ENCODE measurements around the gene EPB41L4A. TPM values are rescaled to one million over a fixed set of nuclear protein-coding genes. Genes with fewer than 3 reads are reported as not detected.

Gene EPB41L4A
- total RNA-seq, 1 donor, result 0.72 TPM

- Histone ChIP-seq H2AFZ (ENCODE audit: low read length) (no peak overlapping the region), H3K4me1 (ENCODE audit: insufficient read depth, low read length) (no peaks in the 10 kb centered on the region), H3K36me3 (ENCODE audit: insufficient read depth, low read length) (no peaks in the 10 kb centered on the region), H3K27me3 (ENCODE audit: insufficient read depth, low read length) (no peaks in the 10 kb centered on the region), H3K9me3 (ENCODE audit: low read depth, low read length) (no peaks in the 10 kb centered on the region), H3K79me2 (ENCODE audit: insufficient read depth, low read length) (no peaks in the 10 kb centered on the region), H4K20me1 (ENCODE audit: insufficient read depth, low read length) (no peaks in the 10 kb centered on the region), H3K4me3 (ENCODE audit: insufficient read depth, low read length) (no peak overlapping the region), H3K27ac (ENCODE audit: low read depth, low read length) (no peak overlapping the region), H3K4me2 (ENCODE audit: insufficient read depth, low read length) (no peak overlapping the region)
- DNase-seq (ENCODE audit: insufficient read length, low spot score, missing footprints), result no peak
- no peak for TF ChIP-seq CTCF (IDR thresholded peaks at IDR 0.05; ENCODE audit: extremely low read depth, low read depth, low read length)
Measured at GRCh38 chr5:112127861-112128260, 291.2 kb downstream of the EPB41L4A start.

DNA sequence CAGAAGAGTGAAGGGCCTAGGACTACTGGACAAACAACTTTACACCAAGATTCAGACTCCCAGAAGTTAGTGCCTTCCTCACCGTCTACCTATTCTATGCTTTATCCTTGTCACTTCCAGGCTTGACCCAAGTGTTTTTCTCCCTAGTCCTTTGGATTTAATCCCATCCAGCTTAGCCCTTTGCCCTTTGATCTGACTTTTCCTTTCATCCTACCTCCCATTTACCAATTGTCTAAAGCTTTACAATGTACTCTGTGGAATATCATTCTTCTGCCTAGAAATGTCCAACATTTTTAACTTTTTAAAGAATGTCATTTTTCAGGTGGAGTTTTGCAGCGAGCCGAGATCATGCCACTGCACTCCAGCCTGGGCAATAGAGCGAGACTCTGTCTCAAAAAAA, 292.1 kb downstream of the EPB41L4A start:
- TF ChIP-seq CTCF (IDR thresholded peaks at IDR 0.05; ENCODE audit: extremely low read depth, low read depth, low read length), result no peak
- DNase-seq (ENCODE audit: insufficient read length, low spot score, missing footprints), result no peak

DNA sequence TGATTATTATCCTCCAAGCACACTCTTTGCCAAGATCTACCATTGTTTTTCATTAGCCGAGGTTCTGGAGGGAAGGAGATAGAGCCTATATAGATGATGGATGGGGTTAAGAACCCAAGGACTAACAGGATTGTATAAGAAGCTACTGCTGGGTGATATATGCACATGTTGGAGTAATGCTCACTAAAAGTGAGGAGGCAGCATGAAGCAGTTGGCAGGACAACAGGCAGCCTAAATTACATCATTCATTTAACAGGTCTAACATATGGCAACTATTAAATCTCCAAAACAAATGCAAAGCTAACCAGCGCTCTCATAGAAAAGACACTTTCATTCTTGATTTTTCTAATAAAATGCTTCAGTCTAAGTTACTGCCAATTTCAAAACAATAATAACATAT, 293.2 kb downstream of the EPB41L4A start:
- Histone ChIP-seq H3K4me3 (ENCODE audit: insufficient read depth, low read length) (no peak overlapping the region), H3K4me2 (ENCODE audit: insufficient read depth, low read length) (no peak overlapping the region), H3K9me3 (ENCODE audit: low read depth, low read length) (no peaks in the 10 kb centered on the region), H2AFZ (ENCODE audit: low read length) (no peak overlapping the region), H3K4me1 (ENCODE audit: insufficient read depth, low read length) (no peaks in the 10 kb centered on the region), H3K36me3 (ENCODE audit: insufficient read depth, low read length) (no peaks in the 10 kb centered on the region), H4K20me1 (ENCODE audit: insufficient read depth, low read length) (no peaks in the 10 kb centered on the region), H3K27me3 (ENCODE audit: insufficient read depth, low read length) (no peaks in the 10 kb centered on the region), H3K79me2 (ENCODE audit: insufficient read depth, low read length) (no peaks in the 10 kb centered on the region), H3K27ac (ENCODE audit: low read depth, low read length) (no peak overlapping the region)
- no peak for DNase-seq (ENCODE audit: insufficient read length, low spot score, missing footprints)
- TF ChIP-seq CTCF (IDR thresholded peaks at IDR 0.05; ENCODE audit: extremely low read depth, low read depth, low read length), result no peak

More for the DNA sequence above, 292.1 kb downstream of the EPB41L4A start:
- Histone ChIP-seq H4K20me1 (ENCODE audit: insufficient read depth, low read length) (no peaks in the 10 kb centered on the region), H3K4me3 (ENCODE audit: insufficient read depth, low read length) (no peak overlapping the region), H3K79me2 (ENCODE audit: insufficient read depth, low read length) (no peaks in the 10 kb centered on the region), H3K9me3 (ENCODE audit: low read depth, low read length) (no peaks in the 10 kb centered on the region), H3K27ac (ENCODE audit: low read depth, low read length) (no peak overlapping the region), H3K4me2 (ENCODE audit: insufficient read depth, low read length) (no peak overlapping the region), H2AFZ (ENCODE audit: low read length) (no peak overlapping the region), H3K4me1 (ENCODE audit: insufficient read depth, low read length) (no peaks in the 10 kb centered on the region), H3K27me3 (ENCODE audit: insufficient read depth, low read length) (no peaks in the 10 kb centered on the region), H3K36me3 (ENCODE audit: insufficient read depth, low read length) (no peaks in the 10 kb centered on the region)

DNA sequence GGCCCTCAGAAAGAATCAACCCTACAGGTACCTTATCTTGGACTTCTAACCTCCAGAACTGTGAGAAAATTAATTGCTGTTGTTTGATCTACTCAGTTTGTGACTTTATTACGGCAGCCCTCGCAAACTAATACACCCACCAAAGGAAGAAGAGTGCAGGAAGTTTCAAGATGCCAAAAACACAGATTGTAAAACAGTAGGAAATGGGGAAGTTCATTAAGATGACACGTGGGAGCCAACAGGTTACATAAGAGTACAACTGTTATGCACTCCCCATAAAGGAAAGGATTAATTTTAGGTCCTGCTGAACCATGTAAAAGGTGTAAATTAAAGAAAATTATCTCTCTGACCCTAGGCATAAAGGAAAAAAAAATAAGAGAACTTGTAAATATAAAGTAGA, 294.3 kb downstream of the EPB41L4A start:
- Histone ChIP-seq H3K27ac (ENCODE audit: low read depth, low read length) (no peak overlapping the region), H3K4me1 (ENCODE audit: insufficient read depth, low read length) (no peaks in the 10 kb centered on the region), H3K4me3 (ENCODE audit: insufficient read depth, low read length) (no peak overlapping the region), H3K36me3 (ENCODE audit: insufficient read depth, low read length) (no peaks in the 10 kb centered on the region), H3K27me3 (ENCODE audit: insufficient read depth, low read length) (no peaks in the 10 kb centered on the region), H3K9me3 (ENCODE audit: low read depth, low read length) (no peaks in the 10 kb centered on the region), H3K79me2 (ENCODE audit: insufficient read depth, low read length) (no peaks in the 10 kb centered on the region), H4K20me1 (ENCODE audit: insufficient read depth, low read length) (no peaks in the 10 kb centered on the region), H2AFZ (ENCODE audit: low read length) (no peak overlapping the region), H3K4me2 (ENCODE audit: insufficient read depth, low read length) (no peak overlapping the region)
- TF ChIP-seq CTCF (IDR thresholded peaks at IDR 0.05; ENCODE audit: extremely low read depth, low read depth, low read length), result no peak
- DNase-seq (ENCODE audit: insufficient read length, low spot score, missing footprints), result no peak
